Esophagus muscularis mucosa (tissue), 4 donors: ENCODE measurements around the gene DIP2B.

Experiments
- EP300 ChIP-seq: sonication (generic); formaldehyde crosslinking; IDR thresholded peaks from one replicate; pipeline ENCODE4 v1.6.1; 2017; ENCODE audit warnings: antibody characterized with exemption
- POLR2A ChIP-seq: fragments of 450-650 bp; IDR thresholded peaks from one replicate; pipeline ENCODE4 v1.6.1; 2017; ENCODE audit warnings: antibody characterized with exemption, moderate library complexity, mild to moderate bottlenecking, low read depth
- POLR2AphosphoS5 ChIP-seq, 2 donors: sonication (generic); formaldehyde crosslinking; IDR thresholded peaks; one replicate each; pipeline ENCODE4 v1.6.1; 2017; ENCODE audit warnings: antibody characterized with exemption in 2 of 2
- TF ChIP-seq, protein P1 (sequence below), 3 experiments: fragments of 200-600 bp in 2 of 3; fragments of 450-650 bp in 1 of 3; sonication (generic) in 2 of 3; IDR thresholded peaks; one replicate each; pipeline ENCODE4 v1.5.1; 2017 to 2019; ENCODE audit warnings: antibody characterized with exemption in 3 of 3, mild to moderate bottlenecking in 2 of 3, moderate library complexity in 1 of 3

DNA sequence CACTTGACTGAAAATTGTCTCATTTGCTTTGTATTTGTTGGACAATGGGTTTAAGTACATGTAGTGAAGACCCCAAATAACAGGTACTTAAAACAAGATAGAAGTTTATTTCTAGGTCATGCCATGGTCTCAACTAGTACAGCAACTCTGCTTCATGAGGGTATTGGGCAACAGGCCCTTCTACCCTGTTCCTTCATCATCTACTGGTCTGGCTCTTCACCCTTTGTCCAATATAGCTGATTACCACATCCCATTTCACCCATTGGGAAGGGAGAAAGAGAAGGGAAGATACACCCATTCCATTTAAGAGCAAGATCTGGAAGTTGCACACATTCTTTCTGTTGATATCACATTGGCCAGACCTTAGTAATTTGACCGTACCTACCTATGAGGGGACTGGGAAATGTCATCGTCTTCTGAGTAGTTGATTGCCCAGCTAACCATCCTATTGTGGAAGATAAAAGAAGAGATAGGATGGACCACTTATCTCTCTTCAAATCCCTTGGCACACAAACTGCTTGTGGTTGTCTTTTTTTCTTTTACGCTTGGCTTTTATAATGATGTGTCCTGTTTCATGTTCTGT lies 104.6 kb downstream of the DIP2B start:
- TF ChIP-seq, protein P1, sequence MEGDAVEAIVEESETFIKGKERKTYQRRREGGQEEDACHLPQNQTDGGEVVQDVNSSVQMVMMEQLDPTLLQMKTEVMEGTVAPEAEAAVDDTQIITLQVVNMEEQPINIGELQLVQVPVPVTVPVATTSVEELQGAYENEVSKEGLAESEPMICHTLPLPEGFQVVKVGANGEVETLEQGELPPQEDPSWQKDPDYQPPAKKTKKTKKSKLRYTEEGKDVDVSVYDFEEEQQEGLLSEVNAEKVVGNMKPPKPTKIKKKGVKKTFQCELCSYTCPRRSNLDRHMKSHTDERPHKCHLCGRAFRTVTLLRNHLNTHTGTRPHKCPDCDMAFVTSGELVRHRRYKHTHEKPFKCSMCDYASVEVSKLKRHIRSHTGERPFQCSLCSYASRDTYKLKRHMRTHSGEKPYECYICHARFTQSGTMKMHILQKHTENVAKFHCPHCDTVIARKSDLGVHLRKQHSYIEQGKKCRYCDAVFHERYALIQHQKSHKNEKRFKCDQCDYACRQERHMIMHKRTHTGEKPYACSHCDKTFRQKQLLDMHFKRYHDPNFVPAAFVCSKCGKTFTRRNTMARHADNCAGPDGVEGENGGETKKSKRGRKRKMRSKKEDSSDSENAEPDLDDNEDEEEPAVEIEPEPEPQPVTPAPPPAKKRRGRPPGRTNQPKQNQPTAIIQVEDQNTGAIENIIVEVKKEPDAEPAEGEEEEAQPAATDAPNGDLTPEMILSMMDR (IDR thresholded peaks at IDR 0.05) = no peak
- TF ChIP-seq POLR2A (no peak), POLR2AphosphoS5 (IDR thresholded peaks at IDR 0.05) (no peak), EP300 (no peak)
